ENCODE results near the gene MYH10.

MYH10 gene

GRCh38 chr17:8647956-8648355 lies 17.4 kb upstream of the MYH10 start:
- no peak for DNase-seq

DNA sequence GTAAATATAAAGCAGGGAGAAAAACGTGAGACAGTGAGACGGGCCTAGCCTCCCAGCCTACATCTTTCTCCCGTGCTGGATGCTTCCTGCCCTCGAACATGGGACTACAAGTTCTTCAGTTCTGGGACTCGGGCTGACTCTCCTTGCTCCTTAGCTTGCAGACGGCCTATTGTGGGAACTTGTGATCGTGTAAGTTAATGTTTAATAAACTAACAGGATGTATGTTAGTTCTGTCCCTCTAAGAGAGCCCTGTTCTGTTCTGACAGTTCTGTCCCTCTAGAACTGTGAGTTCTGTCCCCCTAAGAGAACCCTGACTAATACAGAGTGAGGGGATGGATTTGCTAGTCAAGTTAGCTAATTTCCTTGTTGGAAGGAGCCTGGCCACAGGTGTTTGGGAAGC lies 16.7 kb upstream of the MYH10 start:
- DNase-seq: no peak

- no peak for DNase-seq
Observed at GRCh38 chr17:8644507-8644902, 14.0 kb upstream of the MYH10 start.

DNA sequence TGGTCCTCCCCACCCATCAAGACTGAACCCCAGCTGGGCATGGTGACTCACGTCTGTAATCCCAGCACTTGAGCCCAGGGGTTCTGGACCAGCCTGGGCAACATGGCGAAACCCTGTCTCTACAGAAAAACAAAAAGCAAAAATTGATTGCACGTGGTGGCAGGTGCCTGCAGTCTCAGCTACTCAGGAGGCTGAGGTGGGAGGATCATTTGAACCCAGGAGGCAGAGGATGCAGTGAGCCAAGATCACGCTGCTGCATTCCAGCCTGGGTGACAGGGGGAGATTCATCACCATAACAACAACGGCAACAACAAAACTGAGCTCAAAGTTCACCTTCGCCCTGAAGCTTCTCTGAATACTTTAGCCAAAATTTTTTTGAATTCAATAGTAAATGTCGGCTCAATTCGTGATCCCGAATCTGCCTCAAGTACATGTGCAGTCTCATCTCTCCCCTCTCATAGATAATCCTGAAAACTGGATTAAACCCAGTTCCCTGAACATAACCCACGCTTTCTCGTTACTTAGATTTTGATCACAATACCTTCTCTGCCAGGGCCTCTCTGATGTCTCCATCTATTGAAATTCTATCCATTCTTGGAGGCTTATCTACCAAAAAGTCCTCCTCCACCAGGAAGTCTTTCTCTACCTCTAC lies 13.5 kb upstream of the MYH10 start:
- DNase-seq: no peak

- DNase-seq: no peak
Observed at GRCh38 chr17:8639709-8640108, 9.2 kb upstream of the MYH10 start.

DNA sequence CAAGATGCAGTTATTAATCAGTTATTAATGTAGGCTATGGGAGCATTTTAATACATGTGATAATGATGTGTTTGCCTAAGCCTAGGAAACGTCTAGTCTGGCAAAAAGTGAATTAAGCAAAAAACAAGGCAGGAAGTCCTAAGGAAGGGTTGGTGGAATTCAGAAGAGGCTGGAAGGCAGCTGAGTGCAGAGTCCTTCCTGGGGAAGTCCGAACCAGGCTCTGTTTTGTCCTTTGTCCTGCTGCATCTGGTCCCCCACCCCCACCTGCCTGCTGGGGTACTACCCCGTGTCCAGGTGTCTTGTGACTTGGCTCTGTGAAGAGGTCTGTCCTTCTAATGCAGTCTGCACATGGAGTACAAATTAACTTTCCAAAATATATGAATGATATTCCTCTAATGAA lies 1.5 kb upstream of the MYH10 start:
- DNase-seq: no peak

DNA sequence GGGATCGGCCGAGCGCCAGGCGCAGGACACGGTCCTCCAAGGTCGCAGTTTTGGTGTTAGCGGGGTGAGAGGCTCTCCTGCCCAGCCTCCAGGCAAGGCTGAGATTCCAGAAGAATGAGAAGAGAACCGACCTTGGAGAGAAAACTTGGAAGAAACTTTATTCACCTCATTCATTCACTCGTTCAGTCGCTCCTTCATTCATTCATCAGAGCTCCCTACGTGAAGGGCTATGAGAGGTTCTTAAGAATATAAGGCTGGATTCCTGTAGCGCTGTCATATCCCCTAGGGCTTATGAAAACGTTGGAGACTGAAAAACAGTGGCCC lies 991 bp upstream of the MYH10 start:
- no peak for DNase-seq

GRCh38 chr17:8630802-8631553 lies 453 bp upstream of the MYH10 start:
- DNase-seq: peak; percentile 1

DNA sequence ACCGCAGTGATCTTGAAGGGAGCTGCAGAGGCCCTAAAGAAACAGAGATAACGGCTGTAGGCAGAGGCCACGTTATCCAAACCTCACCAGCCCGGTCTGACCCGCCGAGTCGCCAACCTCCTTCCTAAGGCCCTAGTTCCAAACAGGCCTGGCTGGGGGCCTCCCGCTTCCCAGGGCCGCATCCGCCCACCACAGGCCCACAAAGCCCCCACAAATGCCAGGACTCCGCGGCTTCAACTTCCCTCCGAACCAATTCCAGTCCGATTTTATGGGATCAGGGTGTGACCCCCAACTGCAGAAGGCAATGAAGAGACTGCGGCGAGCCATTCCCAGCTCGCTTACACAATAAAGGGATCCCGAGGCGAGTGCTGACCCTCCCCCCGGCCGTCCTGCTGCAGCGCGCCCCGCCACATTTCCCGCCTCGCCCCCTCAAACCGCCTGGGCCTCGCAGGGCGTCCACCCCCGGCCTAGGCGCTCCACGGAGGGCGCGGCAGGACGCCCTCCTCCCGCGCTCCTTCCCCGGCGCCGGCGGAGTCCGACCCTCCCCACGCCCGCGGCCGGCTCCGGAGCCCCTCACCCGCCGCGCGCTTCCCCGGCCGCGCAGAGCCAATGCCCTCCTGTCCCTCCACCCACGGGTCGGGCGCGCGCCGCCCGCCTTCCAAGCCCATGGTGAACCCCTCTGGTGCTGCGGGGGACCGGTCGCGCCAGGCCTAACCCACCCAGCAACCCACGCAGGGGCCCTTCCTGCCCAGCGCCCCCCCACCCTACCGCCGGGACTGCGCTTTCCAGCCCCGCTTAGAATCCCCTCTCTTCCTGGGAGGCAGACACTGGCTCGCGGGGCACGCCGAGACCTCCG lies 926 bp downstream of the MYH10 start:
- no peak for DNase-seq

DNA sequence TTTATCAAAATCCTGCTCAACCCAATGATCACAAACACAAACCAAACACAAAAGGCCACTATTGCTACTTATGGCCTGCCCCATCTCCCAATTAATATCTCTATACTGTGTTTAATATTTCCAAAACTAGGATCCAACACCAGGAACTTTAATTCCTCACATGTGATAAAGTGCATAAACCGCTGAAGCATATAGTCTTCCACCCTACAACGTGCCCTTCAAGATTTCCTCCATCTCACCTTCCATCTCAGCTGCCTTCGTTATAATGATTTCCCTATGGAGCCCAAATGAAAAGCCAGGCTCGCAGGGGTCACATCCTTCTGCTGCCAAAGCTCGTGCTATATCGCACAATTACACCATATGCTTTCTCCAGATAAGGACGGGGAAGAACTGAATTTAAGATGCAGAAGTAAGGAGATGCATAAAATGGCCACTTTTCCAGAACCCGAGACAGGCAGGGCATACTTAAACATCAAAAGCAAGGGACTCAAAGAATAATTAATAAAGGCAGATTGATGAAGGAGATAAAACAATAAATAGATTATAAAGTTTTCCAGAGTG lies 1.8 kb downstream of the MYH10 start:
- DNase-seq: no peak

DNA sequence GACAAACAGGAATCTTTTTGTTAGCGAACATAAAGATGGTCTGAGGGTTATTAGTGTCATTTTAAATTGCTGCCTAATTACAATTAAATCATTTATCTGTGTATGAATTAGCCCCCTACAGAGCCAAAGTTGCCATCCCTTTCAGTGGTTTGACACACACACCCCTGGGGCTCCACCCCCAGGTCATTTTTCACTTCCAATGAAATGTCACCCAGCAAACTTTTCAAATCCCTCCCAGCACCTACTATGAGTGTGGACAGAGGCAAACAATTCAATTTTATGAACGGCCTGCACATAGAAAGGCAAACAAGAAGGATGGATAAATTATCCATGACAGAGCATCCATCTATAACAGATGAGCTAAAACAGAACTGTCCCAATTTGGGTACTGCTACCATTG lies 2.4 kb downstream of the MYH10 start:
- DNase-seq: no peak

GRCh38 chr17:8623591-8623990 lies 6.9 kb downstream of the MYH10 start:
- no peak for DNase-seq

GRCh38 chr17:8622191-8622590 lies 8.3 kb downstream of the MYH10 start:
- no peak for DNase-seq

GRCh38 chr17:8621585-8621984 lies 8.9 kb downstream of the MYH10 start:
- no peak for DNase-seq

DNA sequence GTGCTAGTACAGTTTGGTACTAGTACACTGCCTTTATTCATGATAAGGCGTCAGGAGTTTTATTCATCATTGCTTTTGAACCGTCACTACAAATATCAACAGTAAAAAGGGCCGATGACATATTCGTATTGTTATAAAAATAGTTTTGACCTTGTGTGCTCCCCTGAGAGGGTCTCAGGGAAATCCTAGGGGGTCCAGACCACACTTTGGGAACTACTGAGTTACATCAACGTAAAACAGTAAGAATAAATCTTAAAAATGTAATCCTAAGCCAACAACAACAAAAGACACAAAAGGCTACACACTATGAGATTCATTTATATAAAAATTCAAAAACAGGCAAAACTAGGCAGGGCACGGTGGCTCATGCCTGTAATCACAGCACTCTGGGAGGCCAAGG lies 11.2 kb downstream of the MYH10 start:
- no peak for DNase-seq

DNA sequence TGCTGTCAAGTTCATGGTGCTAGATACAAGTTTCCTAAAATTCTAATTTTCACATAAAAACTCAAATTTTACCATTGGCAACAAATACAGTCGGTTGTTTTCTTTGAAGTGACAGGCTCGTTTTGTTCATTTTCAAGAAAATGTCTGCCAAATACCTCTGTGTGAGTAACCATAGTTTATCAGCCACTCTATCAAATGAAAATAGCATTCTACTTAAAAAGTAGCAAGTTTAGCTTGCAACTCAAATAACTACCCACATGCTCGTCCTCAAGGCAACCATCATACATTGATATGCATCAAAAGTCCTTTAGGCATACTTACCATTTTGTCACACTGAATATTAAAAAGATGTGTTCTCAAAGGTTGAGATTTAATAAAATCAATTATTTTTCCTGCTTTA lies 11.7 kb downstream of the MYH10 start:
- no peak for DNase-seq

DNA sequence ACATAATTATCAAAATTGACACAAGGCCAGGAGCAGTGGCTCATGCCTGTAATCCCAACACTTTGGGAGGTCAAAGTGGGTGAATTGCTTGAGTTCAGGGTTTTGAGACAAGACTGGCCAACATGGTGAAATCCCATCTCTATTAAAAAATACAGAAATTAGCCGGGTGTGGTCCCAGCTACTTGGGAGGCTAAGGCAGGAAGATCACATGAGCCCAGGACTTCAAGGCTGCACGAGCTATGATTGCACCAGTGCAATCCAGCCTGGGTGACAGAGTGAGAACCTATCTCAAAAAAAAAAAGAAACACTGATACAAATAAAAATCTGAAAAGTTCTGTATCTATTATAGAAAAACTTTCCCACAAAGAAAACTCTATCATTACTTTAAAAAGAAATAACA lies 15.5 kb downstream of the MYH10 start:
- DNase-seq: no peak

DNA sequence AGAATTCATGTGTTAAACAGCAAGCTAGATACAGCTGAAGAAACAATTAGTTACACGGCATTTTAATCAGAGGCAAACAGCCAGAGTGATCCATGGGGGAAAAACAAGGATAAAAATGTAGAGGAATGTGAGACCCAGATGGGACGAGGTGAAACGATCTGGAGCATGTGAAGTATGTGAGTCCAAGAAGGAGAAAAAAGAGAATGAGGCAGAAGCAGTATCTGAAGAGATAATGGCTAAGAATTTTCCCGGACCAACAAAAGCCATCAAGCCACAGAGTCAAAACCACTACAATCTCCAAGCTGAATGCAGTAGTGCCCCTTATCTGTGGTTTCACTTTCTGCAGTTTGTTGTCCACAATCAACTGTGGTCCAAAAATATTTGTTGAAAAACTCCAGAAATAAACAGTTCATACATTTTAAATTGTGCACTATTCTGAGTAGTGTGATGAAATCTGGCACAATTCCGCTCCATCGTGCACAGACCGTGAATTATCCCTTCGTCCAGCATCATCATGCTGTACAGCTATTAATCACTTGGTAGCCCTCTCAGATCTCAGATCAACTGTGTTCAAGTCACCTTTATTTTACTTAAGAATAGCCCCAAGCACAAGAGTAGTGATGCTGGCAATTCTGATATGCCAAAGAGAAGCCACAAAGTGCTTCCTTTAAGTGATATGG lies 18.8 kb downstream of the MYH10 start:
- DNase-seq: no peak

DNA sequence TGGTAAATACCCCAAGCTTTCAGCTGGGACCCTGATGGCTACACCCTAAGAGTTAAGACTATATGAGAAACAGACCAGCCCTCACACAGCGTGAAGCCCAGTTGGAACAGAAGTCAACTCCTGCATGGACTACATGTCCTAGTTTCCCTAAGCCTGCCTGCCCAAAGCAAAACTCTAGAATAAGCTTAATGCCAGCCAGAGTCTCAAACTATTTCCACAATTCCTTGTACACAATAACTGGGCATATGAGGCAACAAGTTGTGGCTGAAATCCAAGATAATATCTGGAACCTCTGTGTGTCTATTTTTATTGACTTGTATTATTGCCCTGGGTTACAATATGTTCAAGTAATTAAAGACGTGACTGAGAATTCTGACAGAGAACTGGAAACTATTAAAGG lies 19.4 kb downstream of the MYH10 start:
- no peak for DNase-seq

DNA sequence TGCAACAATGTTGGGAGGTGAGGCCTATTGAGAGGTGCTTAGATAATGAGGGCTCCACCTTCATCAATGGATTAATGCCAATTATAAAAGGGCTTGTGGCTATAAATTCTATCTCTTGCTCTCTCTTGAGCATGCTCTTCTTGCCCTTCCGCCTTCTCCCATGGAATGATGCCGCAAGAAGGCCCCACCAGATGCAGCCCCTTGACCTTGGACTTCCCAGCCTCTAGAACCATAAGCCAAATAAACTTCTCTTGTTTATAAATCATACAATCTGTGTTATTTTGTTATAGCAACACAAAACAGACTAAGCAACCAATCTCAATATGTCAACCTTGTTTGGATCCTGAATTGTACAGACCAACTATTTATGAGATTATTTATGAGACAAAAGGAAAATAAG lies 20.0 kb downstream of the MYH10 start:
- DNase-seq: no peak

- no peak for DNase-seq
Observed at GRCh38 chr17:8609910-8610309, 20.6 kb downstream of the MYH10 start.

- no peak for DNase-seq
Observed at GRCh38 chr17:8608001-8608400, 22.5 kb downstream of the MYH10 start.

DNA sequence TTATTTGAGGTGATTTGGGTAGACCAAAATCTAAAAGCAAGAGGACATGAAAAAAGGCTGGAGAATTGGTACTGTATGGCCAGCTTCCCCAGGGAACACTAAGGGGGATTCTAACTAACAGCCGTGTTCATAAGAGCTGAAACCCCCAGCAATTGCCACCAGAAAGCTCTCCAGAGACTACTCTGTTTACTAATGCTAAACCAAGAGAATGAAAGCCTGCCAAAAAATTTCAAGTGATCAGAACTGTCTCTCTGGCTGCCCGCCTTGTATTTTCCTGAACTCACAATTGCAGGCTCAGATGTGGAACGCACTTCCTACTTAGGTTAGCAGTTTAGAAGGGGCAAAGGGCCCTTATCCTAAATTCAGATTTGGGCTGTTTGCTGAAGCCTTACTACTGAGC lies 24.1 kb downstream of the MYH10 start:
- DNase-seq: no peak
